ENCODE results near the gene PROM1. TPM values are rescaled to one million over a fixed set of nuclear protein-coding genes. Genes with fewer than 3 reads are reported as not detected.
A peak's percentile ranks its signal among the peaks of the same experiment; 100 is the strongest.

Gene PROM1, protein sequence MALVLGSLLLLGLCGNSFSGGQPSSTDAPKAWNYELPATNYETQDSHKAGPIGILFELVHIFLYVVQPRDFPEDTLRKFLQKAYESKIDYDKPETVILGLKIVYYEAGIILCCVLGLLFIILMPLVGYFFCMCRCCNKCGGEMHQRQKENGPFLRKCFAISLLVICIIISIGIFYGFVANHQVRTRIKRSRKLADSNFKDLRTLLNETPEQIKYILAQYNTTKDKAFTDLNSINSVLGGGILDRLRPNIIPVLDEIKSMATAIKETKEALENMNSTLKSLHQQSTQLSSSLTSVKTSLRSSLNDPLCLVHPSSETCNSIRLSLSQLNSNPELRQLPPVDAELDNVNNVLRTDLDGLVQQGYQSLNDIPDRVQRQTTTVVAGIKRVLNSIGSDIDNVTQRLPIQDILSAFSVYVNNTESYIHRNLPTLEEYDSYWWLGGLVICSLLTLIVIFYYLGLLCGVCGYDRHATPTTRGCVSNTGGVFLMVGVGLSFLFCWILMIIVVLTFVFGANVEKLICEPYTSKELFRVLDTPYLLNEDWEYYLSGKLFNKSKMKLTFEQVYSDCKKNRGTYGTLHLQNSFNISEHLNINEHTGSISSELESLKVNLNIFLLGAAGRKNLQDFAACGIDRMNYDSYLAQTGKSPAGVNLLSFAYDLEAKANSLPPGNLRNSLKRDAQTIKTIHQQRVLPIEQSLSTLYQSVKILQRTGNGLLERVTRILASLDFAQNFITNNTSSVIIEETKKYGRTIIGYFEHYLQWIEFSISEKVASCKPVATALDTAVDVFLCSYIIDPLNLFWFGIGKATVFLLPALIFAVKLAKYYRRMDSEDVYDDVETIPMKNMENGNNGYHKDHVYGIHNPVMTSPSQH
- total RNA-seq (1 to 10 TPM in 3 of 5 donors, under 1 TPM in 2; 0.38 to 2.0 (median 1.4) TPM), total RNA-seq (0 to 4.5 (median 0.61) reads per million in 29 experiments)
- total RNA-seq (2013), result 0.41 TPM

- CTCF ChIA-PET, result interaction anchor here in 1 of 2 donors (1.2 kb wide), 1 partner anchor 122 kb away, joined by 3 read pairs; no protein-coding TSS in a partner anchor
- peaks cover 3 to 46% of the 10 kb centered on the region in 2 experiments for H3K27me3 ChIP-seq (replicated peaks in 1 of 2; ENCODE audit: control insufficient read depth in 2 of 2, extremely low read depth in 1 of 2, insufficient read depth in 2 of 2, low read length in 1 of 2)
- POLR2A ChIA-PET, result no interaction called here
- H3K36me3 ChIP-seq (ENCODE audit: control insufficient read depth in 2 of 2, extremely low read depth in 1 of 2, insufficient read depth in 1 of 2, low read length in 1 of 2), result no peaks in the 10 kb centered on the region
- H3K9me3 Mint-ChIP-seq, result no peaks in the 10 kb centered on the region
- peaks cover 8 to 24% of the 10 kb centered on the region in 2 experiments for H3K4me1 ChIP-seq (ENCODE audit: control insufficient read depth in 1 of 2, extremely low read depth in 1 of 2, insufficient read depth in 2 of 2, low read length in 2 of 2)
- H3K4me3 Mint-ChIP-seq, result peak within 1 kb of the TSS; percentile 54 to 82 (median 67)
- no peak for DNase-seq
- peak; percentile 26 to 46 (median 37) for ATAC-seq (replicated peaks in 1 of 4)
- peak within 1 kb of the TSS; percentile 17 to 73 for H3K4me3 ChIP-seq (ENCODE audit: control insufficient read depth in 1 of 2, extremely low read depth in 1 of 2, low read length in 1 of 2)
- 1% methylated on average over 75 of the region's 81 CpGs for WGBS (ENCODE audit: insufficient coverage)
- H3K27me3 Mint-ChIP-seq, result peaks cover 59 to 75% of the 10 kb centered on the region in 2 donors
- peaks cover 21 to 27% (median 23%) of the 10 kb centered on the region in 3 donors for H3K4me1 Mint-ChIP-seq
- peak within 1 kb of the TSS in 1 of 2 donors; percentile 4 for H3K27ac Mint-ChIP-seq
- no peaks in the 10 kb centered on the region for H3K36me3 Mint-ChIP-seq
- no peaks in the 10 kb centered on the region for H3K9me3 ChIP-seq
- no peak within 1 kb of the TSS for H3K27ac ChIP-seq (ENCODE audit: low read length)
Measured at GRCh38 chr4:16083241-16084191, at the start of gene PROM1. Gene PROM1, minus strand, starts transcription at chr4:16084023. Its CDS starts 8,117 bp downstream, at chr4:16075906.

- no peak for ATAC-seq (replicated peaks in 1 of 4)
- DNase-seq, result no peak
- H3K27me3 ChIP-seq (replicated peaks in 1 of 2; ENCODE audit: control insufficient read depth in 2 of 2, extremely low read depth in 1 of 2, insufficient read depth in 2 of 2, low read length in 1 of 2), result peaks cover 0 to 3% of the 10 kb centered on the region in 2 experiments
- ChIA-PET CTCF (no interaction called here), POLR2A (no interaction called here)
- no peak overlapping the region for H3K27ac ChIP-seq (ENCODE audit: low read length)
- H3K4me3 Mint-ChIP-seq, result no peak overlapping the region
- H3K4me3 ChIP-seq (ENCODE audit: control insufficient read depth in 1 of 2, extremely low read depth in 1 of 2, low read length in 1 of 2), result no peak overlapping the region
- H3K36me3 ChIP-seq (ENCODE audit: control insufficient read depth in 2 of 2, extremely low read depth in 1 of 2, insufficient read depth in 1 of 2, low read length in 1 of 2), result no peaks in the 10 kb centered on the region
- H3K9me3 Mint-ChIP-seq, result peaks cover 0 to 6% (median 0%) of the 10 kb centered on the region in 3 donors
- H3K27me3 Mint-ChIP-seq, result peaks cover 16 to 17% of the 10 kb centered on the region in 2 donors
- H3K4me1 Mint-ChIP-seq, result no peaks in the 10 kb centered on the region
- no peaks in the 10 kb centered on the region for H3K9me3 ChIP-seq
- no peaks in the 10 kb centered on the region for H3K36me3 Mint-ChIP-seq
- no peak overlapping the region for H3K27ac Mint-ChIP-seq
- H3K4me1 ChIP-seq (ENCODE audit: control insufficient read depth in 1 of 2, extremely low read depth in 1 of 2, insufficient read depth in 2 of 2, low read length in 2 of 2), result no peaks in the 10 kb centered on the region
- WGBS (ENCODE audit: insufficient coverage), result no CpG with 5 or more reads among the region's 1 CpG
Measured at GRCh38 chr4:16133406-16133805, 49.6 kb upstream of the PROM1 start.

DNA sequence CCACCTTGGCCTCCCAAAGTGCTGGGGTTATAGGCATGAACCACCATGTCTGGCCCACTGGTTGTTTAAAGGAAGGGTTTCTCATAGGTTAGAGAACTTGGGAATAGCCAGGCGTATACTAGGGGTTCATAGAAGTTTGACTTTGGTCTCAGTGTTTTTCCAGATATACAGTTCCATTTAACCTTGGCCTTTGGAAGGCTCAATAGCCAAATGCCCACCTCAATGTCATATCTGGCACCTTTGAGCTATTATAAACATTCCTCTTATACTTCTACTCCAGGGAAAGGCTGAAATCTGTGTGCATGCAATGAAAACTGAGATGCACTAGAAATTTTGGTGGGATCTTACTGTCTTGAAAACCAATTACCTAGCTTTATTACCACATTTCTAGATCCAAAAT is 47.5 kb upstream of the PROM1 start:
- no CpG with 5 or more reads among the region's 1 CpG for WGBS (ENCODE audit: insufficient coverage)
- H3K36me3 Mint-ChIP-seq, result no peaks in the 10 kb centered on the region
- no peak overlapping the region for H3K4me3 Mint-ChIP-seq
- ChIA-PET POLR2A (no interaction called here), CTCF (no interaction called here)
- Histone ChIP-seq H3K36me3 (ENCODE audit: control insufficient read depth in 2 of 2, extremely low read depth in 1 of 2, insufficient read depth in 1 of 2, low read length in 1 of 2) (no peaks in the 10 kb centered on the region), H3K27me3 (replicated peaks in 1 of 2; ENCODE audit: control insufficient read depth in 2 of 2, extremely low read depth in 1 of 2, insufficient read depth in 2 of 2, low read length in 1 of 2) (peaks cover 0 to 1% of the 10 kb centered on the region in 2 experiments), H3K27ac (ENCODE audit: low read length) (no peak overlapping the region), H3K9me3 (no peaks in the 10 kb centered on the region), H3K4me3 (ENCODE audit: control insufficient read depth in 1 of 2, extremely low read depth in 1 of 2, low read length in 1 of 2) (no peak overlapping the region), H3K4me1 (ENCODE audit: control insufficient read depth in 1 of 2, extremely low read depth in 1 of 2, insufficient read depth in 2 of 2, low read length in 2 of 2) (no peaks in the 10 kb centered on the region)
- ATAC-seq (replicated peaks in 1 of 4) (no peak), DNase-seq (no peak)
- H3K27me3 Mint-ChIP-seq, result peaks cover 12 to 13% of the 10 kb centered on the region in 2 donors
- peaks cover 0 to 6% (median 0%) of the 10 kb centered on the region in 3 donors for H3K9me3 Mint-ChIP-seq
- no peak overlapping the region for H3K27ac Mint-ChIP-seq
- H3K4me1 Mint-ChIP-seq, result no peaks in the 10 kb centered on the region

DNA sequence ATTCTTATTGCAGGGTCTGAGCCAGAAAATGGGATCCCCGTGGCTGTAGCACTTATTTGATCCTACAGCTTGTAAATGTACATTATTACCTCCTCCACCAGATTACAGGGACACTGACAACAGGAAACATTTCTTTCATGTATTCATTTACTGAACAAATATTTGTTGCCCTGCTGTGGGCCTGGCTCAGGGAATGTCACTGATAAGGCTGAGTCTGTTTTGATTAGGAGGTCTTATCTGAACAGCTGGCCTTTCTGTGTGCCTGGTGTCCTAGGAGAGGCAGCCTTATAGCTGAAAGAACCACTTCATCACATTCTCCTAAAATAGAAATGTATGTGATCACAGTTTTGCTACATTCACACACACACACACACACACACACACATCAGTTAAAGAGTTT is 45.5 kb upstream of the PROM1 start:
- WGBS (ENCODE audit: insufficient coverage), result no CpG with 5 or more reads among the region's 1 CpG
- H3K9me3 Mint-ChIP-seq, result peaks cover 0 to 2% (median 0%) of the 10 kb centered on the region in 3 donors
- Histone ChIP-seq H3K4me1 (ENCODE audit: control insufficient read depth in 1 of 2, extremely low read depth in 1 of 2, insufficient read depth in 2 of 2, low read length in 2 of 2) (peaks cover under 1 to 2% of the 10 kb centered on the region in 2 experiments), H3K27me3 (replicated peaks in 1 of 2; ENCODE audit: control insufficient read depth in 2 of 2, extremely low read depth in 1 of 2, insufficient read depth in 2 of 2, low read length in 1 of 2) (peaks cover 0 to 10% of the 10 kb centered on the region in 2 experiments), H3K36me3 (ENCODE audit: control insufficient read depth in 2 of 2, extremely low read depth in 1 of 2, insufficient read depth in 1 of 2, low read length in 1 of 2) (no peaks in the 10 kb centered on the region), H3K4me3 (ENCODE audit: control insufficient read depth in 1 of 2, extremely low read depth in 1 of 2, low read length in 1 of 2) (no peak overlapping the region), H3K27ac (ENCODE audit: low read length) (no peak overlapping the region), H3K9me3 (no peaks in the 10 kb centered on the region)
- ChIA-PET POLR2A (no interaction called here), CTCF (no interaction called here)
- H3K4me3 Mint-ChIP-seq, result no peak overlapping the region
- H3K27ac Mint-ChIP-seq, result no peak overlapping the region
- DNase-seq (no peak), ATAC-seq (replicated peaks in 1 of 4) (no peak)
- peaks cover 4% of the 10 kb centered on the region in 2 donors for H3K27me3 Mint-ChIP-seq
- H3K36me3 Mint-ChIP-seq, result no peaks in the 10 kb centered on the region
- no peaks in the 10 kb centered on the region for H3K4me1 Mint-ChIP-seq

DNA sequence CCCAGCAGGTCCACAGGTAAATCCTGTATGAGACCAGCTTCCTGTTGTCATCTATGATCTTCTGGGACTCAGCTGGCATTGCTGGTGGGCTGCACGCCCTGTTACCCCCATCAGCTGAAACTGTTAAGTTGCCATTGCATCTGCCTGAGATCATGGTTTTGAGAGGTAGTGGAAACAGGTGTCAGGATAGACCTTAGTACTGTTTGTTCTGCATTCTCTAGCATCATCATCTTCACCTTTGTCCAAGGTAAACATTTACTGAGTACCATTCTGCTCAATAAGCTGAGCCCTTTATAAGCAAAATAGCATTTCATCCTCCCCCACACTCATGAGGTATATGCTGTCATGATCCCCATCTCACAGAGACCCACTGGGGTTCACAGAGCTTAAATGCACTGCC is 42.9 kb upstream of the PROM1 start:
- POLR2A ChIA-PET, result no interaction called here
- H3K27ac ChIP-seq (ENCODE audit: low read length), result no peak overlapping the region
- H3K9me3 ChIP-seq, result no peaks in the 10 kb centered on the region
- ATAC-seq (replicated peaks in 1 of 4) (no peak), DNase-seq (no peak)
- CTCF ChIA-PET, result no interaction called here
- H3K4me1 ChIP-seq (ENCODE audit: control insufficient read depth in 1 of 2, extremely low read depth in 1 of 2, insufficient read depth in 2 of 2, low read length in 2 of 2), result peaks cover 25 to 26% of the 10 kb centered on the region in 2 experiments
- H3K27ac Mint-ChIP-seq, result no peak overlapping the region
- no peaks in the 10 kb centered on the region for H3K9me3 Mint-ChIP-seq
- H3K4me3 Mint-ChIP-seq, result no peak overlapping the region
- H3K4me3 ChIP-seq (ENCODE audit: control insufficient read depth in 1 of 2, extremely low read depth in 1 of 2, low read length in 1 of 2), result no peak overlapping the region
- no CpG with 5 or more reads among the region's 1 CpG for WGBS (ENCODE audit: insufficient coverage)
- H3K4me1 Mint-ChIP-seq, result peaks cover 18 to 24% (median 20%) of the 10 kb centered on the region in 3 donors
- H3K36me3 Mint-ChIP-seq, result no peaks in the 10 kb centered on the region
- H3K27me3 Mint-ChIP-seq, result peaks cover 0 to 2% of the 10 kb centered on the region in 2 donors
- H3K27me3 ChIP-seq (replicated peaks in 1 of 2; ENCODE audit: control insufficient read depth in 2 of 2, extremely low read depth in 1 of 2, insufficient read depth in 2 of 2, low read length in 1 of 2), result peaks cover 0 to 16% of the 10 kb centered on the region in 2 experiments
- H3K36me3 ChIP-seq (ENCODE audit: control insufficient read depth in 2 of 2, extremely low read depth in 1 of 2, insufficient read depth in 1 of 2, low read length in 1 of 2), result no peaks in the 10 kb centered on the region
